Hepatocyte (in vitro differentiated cells): ENCODE measurements around the gene KDM2A.
"Not testable (repeated sequence)": the region's sequence is repeated elsewhere in the genome, so short reads cannot be mapped to it uniquely, and the experiment has no call there.

Experiments used
- EZH2 ChIP-seq: fragments of 200-600 bp; sonication (generic); IDR thresholded peaks from 2 replicates; pipeline ENCODE4 v1.6.1; 2016; ENCODE audit warnings: antibody characterized with exemption, mild to moderate bottlenecking, borderline replicate concordance
- TF ChIP-seq, protein P1 (sequence below): fragments of 200-600 bp; sonication (generic); IDR thresholded peaks from 2 replicates; pipeline ENCODE4 v1.5.1; 2016; ENCODE audit warnings: antibody characterized with exemption, mild to moderate bottlenecking; ENCODE audit not compliant: poor library complexity

DNA sequence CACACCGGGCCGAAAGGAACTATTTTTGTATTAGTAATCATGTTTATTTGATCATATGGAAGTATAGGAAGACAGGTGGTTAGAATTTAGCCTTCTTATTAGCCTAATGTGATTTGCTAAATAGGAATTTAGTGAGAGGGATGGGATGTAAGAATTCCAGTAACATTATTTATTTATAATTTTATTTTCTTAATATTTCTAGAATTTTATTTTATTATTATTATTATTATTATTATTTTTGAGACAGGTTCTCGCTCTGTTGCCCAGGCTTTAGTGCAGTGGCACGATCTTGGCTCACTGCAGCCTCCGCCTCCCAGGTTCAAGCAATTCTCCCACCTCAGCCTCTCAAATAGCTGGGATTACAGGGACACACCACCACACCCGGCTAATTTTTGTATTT lies 90.2 kb downstream of the KDM2A start:
- TF ChIP-seq, protein P1, sequence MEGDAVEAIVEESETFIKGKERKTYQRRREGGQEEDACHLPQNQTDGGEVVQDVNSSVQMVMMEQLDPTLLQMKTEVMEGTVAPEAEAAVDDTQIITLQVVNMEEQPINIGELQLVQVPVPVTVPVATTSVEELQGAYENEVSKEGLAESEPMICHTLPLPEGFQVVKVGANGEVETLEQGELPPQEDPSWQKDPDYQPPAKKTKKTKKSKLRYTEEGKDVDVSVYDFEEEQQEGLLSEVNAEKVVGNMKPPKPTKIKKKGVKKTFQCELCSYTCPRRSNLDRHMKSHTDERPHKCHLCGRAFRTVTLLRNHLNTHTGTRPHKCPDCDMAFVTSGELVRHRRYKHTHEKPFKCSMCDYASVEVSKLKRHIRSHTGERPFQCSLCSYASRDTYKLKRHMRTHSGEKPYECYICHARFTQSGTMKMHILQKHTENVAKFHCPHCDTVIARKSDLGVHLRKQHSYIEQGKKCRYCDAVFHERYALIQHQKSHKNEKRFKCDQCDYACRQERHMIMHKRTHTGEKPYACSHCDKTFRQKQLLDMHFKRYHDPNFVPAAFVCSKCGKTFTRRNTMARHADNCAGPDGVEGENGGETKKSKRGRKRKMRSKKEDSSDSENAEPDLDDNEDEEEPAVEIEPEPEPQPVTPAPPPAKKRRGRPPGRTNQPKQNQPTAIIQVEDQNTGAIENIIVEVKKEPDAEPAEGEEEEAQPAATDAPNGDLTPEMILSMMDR, result not testable (repeated sequence)
- not testable (repeated sequence) for TF ChIP-seq EZH2
